GM23248 (cell line): ENCODE results near the gene FBP2.

Experiments
- EZH2 ChIP-seq: fragments of 200-600 bp; sonication (generic); IDR thresholded peaks from 2 replicates; pipeline ENCODE4 v1.6.1; 2018; ENCODE audit warnings: antibody characterized with exemption, mild to moderate bottlenecking; ENCODE audit not compliant: insufficient read depth, poor library complexity, severe bottlenecking
- EZH2phosphoT487 ChIP-seq: fragments of 200-600 bp; sonication (generic); IDR thresholded peaks from 2 replicates; pipeline ENCODE4 v1.6.1; 2018; ENCODE audit warnings: antibody characterized with exemption, moderate library complexity, mild to moderate bottlenecking, low read depth; ENCODE audit not compliant: insufficient read depth

DNA sequence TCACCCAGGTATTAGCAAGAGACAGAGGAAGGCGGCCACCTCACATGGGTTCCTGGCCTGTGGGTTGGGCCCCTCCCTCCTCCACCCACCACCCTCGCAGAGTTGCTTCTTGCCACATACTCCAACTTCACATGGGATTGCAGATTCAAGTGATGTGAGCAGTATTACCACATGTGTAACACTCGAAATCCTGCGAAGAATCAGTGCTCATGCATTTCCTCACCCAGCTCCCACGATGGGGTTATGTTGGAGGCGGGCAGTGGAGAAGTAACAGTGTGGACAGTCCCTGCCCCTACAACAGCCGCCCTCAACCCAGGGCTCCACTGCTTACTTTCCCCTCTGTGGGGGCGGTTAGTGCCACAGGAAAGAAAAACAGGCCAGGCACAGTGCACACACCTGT is 49.6 kb upstream of the FBP2 start:
- TF ChIP-seq EZH2phosphoT487: no peak
- no peak for TF ChIP-seq EZH2
